H1 (cell line): ENCODE results near the gene CORO2B.

Experiments used
- CHD1 ChIP-seq: IDR thresholded peaks from 2 replicates; pipeline ENCODE4 v1.6.1; 2012; ENCODE audit warnings: low read depth, low read length, improper control_type of control experiment
- CHD2 ChIP-seq: IDR thresholded peaks from 2 replicates; pipeline ENCODE4 v1.6.1; 2012; ENCODE audit warnings: low read length, improper control_type of control experiment
- EZH2 ChIP-seq: fragments of 200-600 bp; sonication (generic); IDR thresholded peaks from 2 replicates; pipeline ENCODE4 v1.7.1; 2012; ENCODE audit warnings: low read depth, mild to moderate bottlenecking, moderate library complexity, low read length, inconsistent platforms; ENCODE audit not compliant: severe bottlenecking
- HDAC6 ChIP-seq: IDR thresholded peaks from one replicate; pipeline ENCODE4 v1.7.1; 2012; ENCODE audit warnings: low read depth, mild to moderate bottlenecking, inconsistent platforms, low read length, moderate library complexity
- JUN ChIP-seq: IDR thresholded peaks from 2 replicates; pipeline ENCODE4 v1.6.1; 2011; ENCODE audit warnings: low read depth, mild to moderate bottlenecking, improper control_type of control experiment, low read length
- POLR2A ChIP-seq, 2 experiments: IDR thresholded peaks; 1 replicate in 1 of 2; 2 replicates in 1 of 2; pipeline ENCODE4 v1.6.1; 2011; ENCODE audit warnings: low read depth in 2 of 2, low read length in 2 of 2, mild to moderate bottlenecking in 2 of 2; ENCODE audit errors: control extremely low read depth in 1 of 2
- POLR2AphosphoS5 ChIP-seq: IDR thresholded peaks from 2 replicates; pipeline ENCODE4 v1.6.1; 2011; ENCODE audit warnings: low read depth, low read length
- RAD21 ChIP-seq, 2 experiments: IDR thresholded peaks in 1 of 2; conservative IDR thresholded peaks in 1 of 2; 2 replicates each; pipeline ENCODE4 v1.6.1; 2011; ENCODE audit warnings: low read depth in 2 of 2, low read length in 2 of 2, improper control_type of control experiment in 1 of 2, inconsistent platforms in 1 of 2, mild to moderate bottlenecking in 1 of 2, moderate library complexity in 1 of 2
- SIN3A ChIP-seq, 2 experiments: IDR thresholded peaks in 1 of 2; conservative IDR thresholded peaks in 1 of 2; 2 replicates each; pipeline ENCODE4 v1.6.1; 2011 to 2012; ENCODE audit warnings: low read length in 2 of 2, improper control_type of control experiment in 1 of 2, low read depth in 1 of 2, mild to moderate bottlenecking in 1 of 2
- SUZ12 ChIP-seq: fragments of 200-600 bp; sonication (generic); IDR thresholded peaks from 2 replicates; pipeline ENCODE4 v1.6.1; 2012; ENCODE audit warnings: mild to moderate bottlenecking, inconsistent platforms, low read length, moderate library complexity, mixed read lengths
- ZNF274 ChIP-seq: IDR thresholded peaks from 2 replicates; pipeline ENCODE4 v1.7.0; 2012; ENCODE audit warnings: low read length, borderline replicate concordance; ENCODE audit errors: extremely low read depth
- TF ChIP-seq, protein P1 (sequence below), 3 experiments: IDR thresholded peaks; 1 replicate in 2 of 3; 2 replicates in 1 of 3; pipeline versions ENCODE4 v1.5.1 to v1.6.1; 2011; ENCODE audit warnings: low read length in 3 of 3, mild to moderate bottlenecking in 3 of 3, inconsistent platforms in 2 of 3, low read depth in 1 of 3, moderate library complexity in 1 of 3; ENCODE audit not compliant: insufficient read depth in 1 of 3; ENCODE audit errors: control extremely low read depth in 1 of 3
- TF ChIP-seq, protein P2 (sequence below): IDR thresholded peaks from 2 replicates; pipeline ENCODE4 v1.6.1; 2011; ENCODE audit warnings: low read length, improper control_type of control experiment
- TF ChIP-seq, protein P3 (sequence below): IDR thresholded peaks from 2 replicates; pipeline ENCODE4 v1.6.1; 2012; ENCODE audit warnings: inconsistent platforms

DNA sequence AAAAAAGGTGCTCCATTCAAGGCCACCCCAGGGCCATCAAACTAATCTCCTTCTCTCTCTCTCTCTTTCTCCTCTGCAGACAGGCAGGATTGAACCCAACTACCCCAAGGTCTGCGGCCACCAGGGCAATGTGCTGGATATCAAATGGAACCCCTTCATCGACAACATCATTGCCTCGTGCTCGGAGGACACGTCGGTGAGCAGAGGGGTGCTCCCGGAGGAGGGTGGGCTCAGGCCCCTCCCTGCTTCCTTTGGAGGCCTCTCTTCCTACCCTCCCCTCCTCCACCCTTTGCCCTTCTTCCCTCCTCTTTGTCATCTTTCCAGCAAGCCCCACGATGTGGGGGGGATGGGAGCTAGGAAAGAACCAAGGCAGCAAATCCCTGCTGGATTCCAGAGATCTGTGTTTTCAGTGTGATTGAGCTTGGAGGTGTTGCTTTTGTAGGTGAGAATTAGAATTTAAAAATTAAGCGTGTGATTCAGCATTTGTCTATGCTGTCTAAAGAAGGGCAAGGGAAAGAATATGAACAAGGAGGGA lies 116.3 kb downstream of the CORO2B start:
- TF ChIP-seq POLR2AphosphoS5 (no peak), JUN (no peak), EZH2 (no peak), SUZ12 (no peak), CHD2 (no peak), POLR2A (IDR thresholded peaks at IDR 0.05; ENCODE audit: control extremely low read depth in 1 of 2, low read depth in 2 of 2, low read length in 2 of 2) (no peak), HDAC6 (no peak), CHD1 (no peak), RAD21 (IDR thresholded peaks at IDR 0.05 in 1 of 2, conservative IDR thresholded peaks at IDR 0.05 in 1 of 2; ENCODE audit: low read depth in 2 of 2, low read length in 2 of 2) (no peak), SIN3A (conservative IDR thresholded peaks at IDR 0.05 in 1 of 2, IDR thresholded peaks at IDR 0.05 in 1 of 2; ENCODE audit: low read depth in 1 of 2, low read length in 2 of 2) (no peak), ZNF274 (no peak)
- TF ChIP-seq, protein P1, sequence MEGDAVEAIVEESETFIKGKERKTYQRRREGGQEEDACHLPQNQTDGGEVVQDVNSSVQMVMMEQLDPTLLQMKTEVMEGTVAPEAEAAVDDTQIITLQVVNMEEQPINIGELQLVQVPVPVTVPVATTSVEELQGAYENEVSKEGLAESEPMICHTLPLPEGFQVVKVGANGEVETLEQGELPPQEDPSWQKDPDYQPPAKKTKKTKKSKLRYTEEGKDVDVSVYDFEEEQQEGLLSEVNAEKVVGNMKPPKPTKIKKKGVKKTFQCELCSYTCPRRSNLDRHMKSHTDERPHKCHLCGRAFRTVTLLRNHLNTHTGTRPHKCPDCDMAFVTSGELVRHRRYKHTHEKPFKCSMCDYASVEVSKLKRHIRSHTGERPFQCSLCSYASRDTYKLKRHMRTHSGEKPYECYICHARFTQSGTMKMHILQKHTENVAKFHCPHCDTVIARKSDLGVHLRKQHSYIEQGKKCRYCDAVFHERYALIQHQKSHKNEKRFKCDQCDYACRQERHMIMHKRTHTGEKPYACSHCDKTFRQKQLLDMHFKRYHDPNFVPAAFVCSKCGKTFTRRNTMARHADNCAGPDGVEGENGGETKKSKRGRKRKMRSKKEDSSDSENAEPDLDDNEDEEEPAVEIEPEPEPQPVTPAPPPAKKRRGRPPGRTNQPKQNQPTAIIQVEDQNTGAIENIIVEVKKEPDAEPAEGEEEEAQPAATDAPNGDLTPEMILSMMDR (IDR thresholded peaks at IDR 0.05; ENCODE audit: control extremely low read depth in 1 of 3, insufficient read depth in 1 of 3, low read depth in 1 of 3, low read length in 3 of 3), result no peak
- TF ChIP-seq, protein P2, sequence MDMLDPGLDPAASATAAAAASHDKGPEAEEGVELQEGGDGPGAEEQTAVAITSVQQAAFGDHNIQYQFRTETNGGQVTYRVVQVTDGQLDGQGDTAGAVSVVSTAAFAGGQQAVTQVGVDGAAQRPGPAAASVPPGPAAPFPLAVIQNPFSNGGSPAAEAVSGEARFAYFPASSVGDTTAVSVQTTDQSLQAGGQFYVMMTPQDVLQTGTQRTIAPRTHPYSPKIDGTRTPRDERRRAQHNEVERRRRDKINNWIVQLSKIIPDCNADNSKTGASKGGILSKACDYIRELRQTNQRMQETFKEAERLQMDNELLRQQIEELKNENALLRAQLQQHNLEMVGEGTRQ, result no peak
- TF ChIP-seq, protein P3, sequence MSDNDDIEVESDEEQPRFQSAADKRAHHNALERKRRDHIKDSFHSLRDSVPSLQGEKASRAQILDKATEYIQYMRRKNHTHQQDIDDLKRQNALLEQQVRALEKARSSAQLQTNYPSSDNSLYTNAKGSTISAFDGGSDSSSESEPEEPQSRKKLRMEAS, result no peak
